Measurements from ENCODE around the gene PCDHGA12. TPM values are rescaled to one million over a fixed set of nuclear protein-coding genes. Genes with fewer than 3 reads are reported as not detected.

The PCDHGA12 gene
- 1.0 and 1.3 TPM in 2 replicates for total RNA-seq (2021; fragmentation: NEBNext Ultra II Directional; extraction: Animal tissue kit (Norgen Biotek cat#: 25700))
- 0.88 and 1.2 TPM in 2 replicates for polyA plus RNA-seq (2011; rRNA removed)
- polyA plus RNA-seq (2011; cell fraction: cytosol; rRNA removed) = 0.37 TPM
- 8.1 TPM for polyA plus RNA-seq (2011; cell fraction: nucleus; rRNA removed)
- polyA plus RNA-seq (2012, experiment 1 of 2) = 0.41 to 0.49 TPM (median 0.46 TPM) in 4 replicates
- not detected for polyA plus RNA-seq (2012, experiment 2 of 2)
- 0.36 TPM for polyA plus RNA-seq (2013, experiment 1 of 2)
- 0.31 TPM for polyA plus RNA-seq (2013, experiment 2 of 2)
- polyA minus RNA-seq (2011; rRNA and poly(A)+ RNA removed) = 2.4 and 2.7 TPM in 2 replicates
- 0.81 TPM for polyA minus RNA-seq (2011; cell fraction: cytosol; rRNA and poly(A)+ RNA removed)
- polyA minus RNA-seq (2011; cell fraction: nucleus; rRNA and poly(A)+ RNA removed) = 12.0 TPM
- long read RNA-seq, experiment 1 = 0 reads
- long read RNA-seq, experiment 2 = 0 reads

GRCh38 chr5:141430332-141431113 is at the start of gene PCDHGA12:
PCDHGA12 (plus strand) TSS chr5:141430507; CDS start chr5:141430760, 253 bp downstream.
- Histone ChIP-seq H3K23me2 (ENCODE audit: low read depth, low read length) (no peaks in the 10 kb centered on the region), H4K20me1 (replicated peaks in 1 of 2; ENCODE audit: control insufficient read depth in 1 of 2, insufficient read depth in 2 of 2, low read length in 2 of 2) (no peaks in the 10 kb centered on the region), H3K4ac (replicated peaks; ENCODE audit: insufficient read length, low read depth, low read length) (no peak within 1 kb of the TSS), H2AK5ac (ENCODE audit: low read depth, low read length) (no peak within 1 kb of the TSS), H3K79me1 (ENCODE audit: low read depth, low read length) (peaks cover 2% of the 10 kb centered on the region; the same call in 1 of the 2 replicates), H3K4me2 (ENCODE audit: insufficient read depth in 1 of 2, low read depth in 2 of 2, low read length in 2 of 2) (no peak within 1 kb of the TSS), H3K14ac (ENCODE audit: insufficient read length) (no peak within 1 kb of the TSS), H2BK20ac (ENCODE audit: low read length) (no peak within 1 kb of the TSS), H3K4me3 (ENCODE audit: extremely low read depth in 1 of 4, insufficient read depth in 2 of 4, low read depth in 3 of 4, low read length in 4 of 4) (no peak within 1 kb of the TSS), H3K4me1 (replicated peaks in 1 of 4; ENCODE audit: control insufficient read depth in 3 of 4, insufficient read depth in 4 of 4, low read length in 3 of 4) (no peaks in the 10 kb centered on the region), H3K56ac (replicated peaks; ENCODE audit: insufficient read length, low read depth, low read length) (no peak within 1 kb of the TSS), H3K23ac (ENCODE audit: insufficient read length) (no peak within 1 kb of the TSS), H2BK15ac (ENCODE audit: low read length) (no peak within 1 kb of the TSS), H3K9me3 (ENCODE audit: insufficient read depth in 2 of 2, low read depth in 1 of 2, low read length in 1 of 2) (peaks cover 37 to 50% of the 10 kb centered on the region in 2 experiments), H4K5ac (ENCODE audit: insufficient read length, low read depth, low read length) (no peak within 1 kb of the TSS), H3K27ac (ENCODE audit: low read depth, low read length) (no peak within 1 kb of the TSS), H3K36me3 (ENCODE audit: control insufficient read depth in 2 of 4, insufficient read depth in 4 of 4, low read length in 3 of 4) (peaks cover 0 to 17% (median under 1%) of the 10 kb centered on the region in 4 experiments; a peak in 3 of 8 replicates), H4K91ac (replicated peaks; ENCODE audit: insufficient read length, low read length) (no peak within 1 kb of the TSS), H4K8ac (ENCODE audit: extremely low read depth, insufficient read depth, low read length) (no peak within 1 kb of the TSS), H3K79me2 (ENCODE audit: control insufficient read depth in 1 of 2, insufficient read depth in 2 of 2, low read length in 2 of 2) (no peaks in the 10 kb centered on the region), H3K27me3 (replicated peaks in 1 of 4; ENCODE audit: control insufficient read depth in 3 of 4, extremely low read depth in 1 of 4, insufficient read depth in 3 of 4, low read length in 3 of 4) (no peaks in the 10 kb centered on the region), H2BK120ac (replicated peaks; ENCODE audit: low read depth, low read length) (no peak within 1 kb of the TSS), H3K9ac (replicated peaks in 1 of 4; ENCODE audit: extremely low read depth in 1 of 4, low read depth in 3 of 4, low read length in 3 of 4) (no peak within 1 kb of the TSS), H2BK5ac (ENCODE audit: low read depth, low read length) (no peak within 1 kb of the TSS), H2AFZ (ENCODE audit: low read length) (no peak within 1 kb of the TSS), H3K18ac (ENCODE audit: extremely low read depth, low read length) (no peak within 1 kb of the TSS), H2BK12ac (ENCODE audit: low read depth, low read length) (no peak within 1 kb of the TSS)
- POLR2A ChIA-PET (ENCODE audit: partially characterized antibody) = interaction anchor here (1.4 kb wide), 1 partner anchor 83 kb away, joined by 4 read pairs; no protein-coding TSS in a partner anchor
- no peak for TF ChIP-seq SP4 (IDR thresholded peaks at IDR 0.05; ENCODE audit: low read length)
- TF ChIP-seq RAD21 (IDR thresholded peaks at IDR 0.05 in 1 of 2, conservative IDR thresholded peaks at IDR 0.05 in 1 of 2; ENCODE audit: low read depth in 2 of 2, low read length in 2 of 2) = peak; percentile 18 to 36; a peak in 3 of 4 replicates
- CTCF ChIA-PET (ENCODE audit: partially characterized antibody) = interaction anchor here (0.8 to 7.0 kb wide), 28 partner anchors 9 to 228 kb away, joined by 3 to 67 read pairs (median 6); partner anchors contain the start of genes PCDHB12, PCDHB14, PCDHB15 and PCDHGA10
- no peak for FAIRE-seq
- no peak for DNase-seq (ENCODE audit: low read depth in 1 of 2, low spot score in 2 of 2)
- WGBS, 2 experiments (ENCODE audit: extremely low coverage in 1 of 2, insufficient coverage in 1 of 2, insufficient read length in 1 of 2, insufficient replicate concordance in 2 of 2, low coverage in 1 of 2, low lambda C conversion rate in 2 of 2, missing lambda C conversion rate in 1 of 2) = 95% methylated on average over 32 of the region's 33 CpGs; no CpG with 5 or more reads in 1 of the 2 experiments
